HG03025 (cell line): ENCODE data around the gene GON4L.
"Not testable (repeated sequence)": the region's sequence is repeated elsewhere in the genome, so short reads cannot be mapped to it uniquely, and the experiment has no call there.

Experiments used
- ATAC-seq: cut with Tn5 transposase; IDR thresholded peaks from one replicate; pipeline ENCODE4 v1.9.1; 2021; ENCODE audit warnings: mild to moderate bottlenecking, moderate library complexity; ENCODE audit not compliant: unreplicated experiment, low FRiP score

GON4L gene

GRCh38 chr1:155873860-155874259, 16.8 kb upstream of the GON4L start:
- no peak for ATAC-seq

- ATAC-seq: no peak
Measured at GRCh38 chr1:155872527-155872926, 15.5 kb upstream of the GON4L start.

DNA sequence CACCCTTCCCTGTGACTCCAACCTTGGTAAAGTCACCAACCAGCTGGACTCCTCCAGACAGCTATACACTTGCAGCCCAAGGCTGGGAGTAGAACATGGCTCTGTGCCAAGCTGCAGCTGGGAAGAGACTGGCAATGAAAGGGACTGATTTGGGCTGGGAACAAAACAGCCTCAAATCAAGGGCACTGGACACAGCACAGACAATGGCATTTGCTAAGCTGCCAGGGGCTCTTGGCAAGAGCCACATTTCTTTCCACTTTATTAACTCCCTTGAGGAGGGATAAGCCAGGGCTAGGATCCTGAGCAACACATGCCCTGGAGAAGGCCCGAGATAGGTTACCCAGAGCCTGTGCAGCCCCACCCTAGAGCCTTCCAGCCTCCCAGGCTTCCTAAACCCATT, 14.4 kb upstream of the GON4L start:
- ATAC-seq: no peak

DNA sequence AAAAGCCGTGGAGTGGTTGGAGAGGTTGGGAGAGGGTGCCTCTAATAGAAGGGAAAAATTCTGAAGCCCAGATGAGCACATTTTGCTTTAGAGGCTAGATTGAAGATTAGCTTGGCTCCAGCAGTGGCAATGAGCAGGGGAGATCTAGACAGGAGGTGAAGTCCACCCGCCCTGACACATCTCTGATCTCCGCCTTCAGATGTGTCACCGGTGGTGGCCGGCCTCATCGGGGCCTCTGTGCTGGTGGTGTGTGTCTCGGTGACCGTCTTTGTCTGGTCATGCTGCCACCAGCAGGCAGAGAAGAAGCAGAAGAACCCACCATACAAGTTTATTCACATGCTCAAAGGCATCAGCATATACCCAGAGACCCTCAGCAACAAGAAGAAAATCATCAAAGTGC, 10.8 kb upstream of the GON4L start:
- no peak for ATAC-seq

DNA sequence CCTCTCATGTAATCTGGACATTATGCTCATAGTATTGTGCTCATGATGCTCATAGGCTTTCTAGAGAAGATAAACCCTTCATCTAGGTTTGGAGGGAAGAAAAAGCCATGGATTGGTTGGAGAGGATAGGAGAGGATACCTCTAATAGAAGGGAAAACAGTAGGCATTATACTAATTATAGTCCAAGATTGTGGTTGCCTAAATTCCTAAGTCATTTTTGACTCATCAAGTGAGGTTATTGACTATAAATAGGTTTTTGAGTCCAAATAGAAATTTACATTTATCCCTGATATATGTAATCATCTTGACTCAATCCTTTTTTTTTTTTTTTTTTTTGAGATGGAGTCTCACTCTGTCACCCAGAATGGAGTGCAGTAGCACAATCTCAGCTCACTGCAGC, 7.4 kb upstream of the GON4L start:
- ATAC-seq: no peak

DNA sequence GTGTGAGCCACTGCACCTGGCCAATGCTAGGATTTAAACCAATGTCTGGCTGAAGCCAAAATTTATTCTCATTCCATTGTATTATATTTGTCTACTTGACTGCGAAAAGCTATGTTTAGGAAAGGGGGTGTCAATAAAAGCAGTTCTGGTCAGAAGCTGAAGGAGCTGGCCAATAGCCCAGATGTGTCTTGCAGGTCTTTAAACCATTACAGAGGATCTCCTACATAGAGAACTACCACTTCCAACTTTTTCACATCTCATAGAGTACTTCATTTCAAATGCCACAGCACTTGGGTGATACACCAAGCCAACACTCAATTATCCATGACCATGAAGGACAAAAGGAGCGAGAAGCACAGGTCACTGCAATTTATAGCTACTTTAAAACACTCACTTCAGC, 4.9 kb upstream of the GON4L start:
- ATAC-seq: no peak

- no peak for ATAC-seq
Measured at GRCh38 chr1:155860970-155861510, 4.0 kb upstream of the GON4L start.

GRCh38 chr1:155859881-155860871, 3.2 kb upstream of the GON4L start:
- ATAC-seq: no peak

- peak; percentile 61 for ATAC-seq
Measured at GRCh38 chr1:155859234-155859829, 2.3 kb upstream of the GON4L start, which contains the start of gene SYT11. TSS of gene SYT11 (plus strand) at chr1:155859567. CDS start at chr1:155859762, 195 bp downstream.

DNA sequence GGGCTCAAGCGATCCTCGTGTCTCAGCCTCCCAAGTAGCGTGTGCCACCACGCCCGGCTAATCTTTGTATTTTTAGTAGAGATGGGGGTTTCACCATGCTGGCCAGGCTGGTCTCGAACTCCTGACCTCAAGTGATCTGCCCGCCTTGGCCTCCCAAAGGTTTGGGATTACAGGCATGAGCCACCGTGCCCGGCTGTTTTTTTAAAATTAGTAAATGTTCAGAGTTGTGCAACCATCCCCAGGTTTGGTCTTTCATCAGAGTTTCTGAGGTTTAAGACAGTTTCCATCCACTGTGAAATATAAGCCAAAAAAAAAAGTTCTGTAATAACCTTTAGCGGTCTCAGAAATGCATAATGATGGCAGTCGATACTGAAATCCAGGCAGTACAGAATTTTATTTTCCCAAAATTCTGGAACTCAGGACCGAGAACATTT, 1.8 kb upstream of the GON4L start:
- ATAC-seq: peak; percentile 1

DNA sequence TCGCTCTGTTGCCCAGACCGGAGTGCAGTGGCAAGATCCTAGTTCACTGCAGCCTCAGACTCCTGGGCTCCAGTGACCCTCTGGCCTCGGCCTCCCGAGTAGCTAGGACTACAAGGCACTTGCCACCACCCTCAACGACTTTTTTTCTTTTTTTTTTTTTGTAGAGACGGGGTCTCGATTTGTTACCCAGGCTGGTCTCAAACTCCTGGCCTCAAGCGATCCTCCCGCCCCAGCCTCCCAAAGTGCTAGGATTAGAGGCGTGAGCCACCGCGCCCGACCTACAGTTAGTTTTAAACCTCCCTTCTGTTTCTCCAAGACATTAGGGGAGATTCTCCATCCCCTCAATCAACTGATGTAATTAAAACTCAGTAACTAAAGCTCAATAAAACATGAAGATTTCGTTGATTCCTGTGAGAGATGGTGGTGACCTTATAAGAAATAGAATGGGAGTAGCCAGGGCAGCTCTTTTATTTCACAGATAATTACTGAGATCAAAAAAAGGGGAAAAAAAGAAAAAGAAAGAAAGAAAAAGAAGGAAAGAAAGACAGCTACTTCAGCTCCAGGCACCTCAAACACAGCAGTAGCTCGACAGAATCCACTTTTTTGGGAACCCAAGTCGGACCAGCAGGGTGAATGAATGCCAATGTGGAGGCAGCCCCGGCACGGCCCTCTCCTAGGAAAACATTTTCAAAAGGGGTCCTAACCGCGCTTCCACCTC, 598 bp downstream of the GON4L start:
- no peak for ATAC-seq

DNA sequence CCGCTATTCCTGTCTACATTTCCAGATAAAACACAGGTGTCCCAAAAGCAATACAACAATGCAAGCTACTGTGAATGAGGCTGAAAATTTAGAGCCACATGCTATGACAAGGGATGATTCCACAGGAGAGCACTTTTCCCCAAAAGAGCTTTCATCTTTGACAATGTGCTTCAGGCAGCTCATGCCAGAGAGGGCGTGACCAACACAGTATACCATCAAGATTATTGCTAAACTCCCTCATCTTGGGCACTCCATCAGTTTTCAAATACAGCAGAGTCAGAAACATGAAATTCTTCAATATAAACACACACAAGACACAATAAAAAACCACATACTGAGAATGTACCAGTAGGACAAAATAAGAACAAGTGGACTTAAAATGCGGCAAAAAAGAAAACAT, 6.7 kb downstream of the GON4L start:
- no peak for ATAC-seq

GRCh38 chr1:155847823-155848529, 9.0 kb downstream of the GON4L start:
- ATAC-seq: no peak

- ATAC-seq: no peak
Measured at GRCh38 chr1:155844860-155845421, 12.1 kb downstream of the GON4L start.

DNA sequence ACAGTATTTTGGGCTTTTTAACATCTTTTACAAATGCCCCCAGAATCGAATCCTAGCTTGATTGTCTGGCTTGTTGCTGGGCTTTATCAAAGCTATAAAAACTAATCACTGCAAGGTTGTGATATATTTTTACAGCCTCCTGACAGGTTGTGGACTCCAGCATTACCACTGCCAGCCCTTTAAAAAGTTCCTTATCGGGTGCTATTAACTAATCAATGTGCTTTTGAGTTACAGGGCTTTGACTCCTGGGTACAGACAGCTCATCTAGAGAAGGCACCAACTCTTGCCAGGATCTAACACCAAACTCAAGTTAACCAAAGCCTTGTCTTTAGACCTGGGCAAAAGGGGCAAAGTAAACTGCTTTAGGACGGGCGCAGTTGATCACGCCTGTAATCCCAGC, 16.6 kb downstream of the GON4L start:
- ATAC-seq: no peak

- no peak for ATAC-seq
Measured at GRCh38 chr1:155835548-155835947, 21.5 kb downstream of the GON4L start.

DNA sequence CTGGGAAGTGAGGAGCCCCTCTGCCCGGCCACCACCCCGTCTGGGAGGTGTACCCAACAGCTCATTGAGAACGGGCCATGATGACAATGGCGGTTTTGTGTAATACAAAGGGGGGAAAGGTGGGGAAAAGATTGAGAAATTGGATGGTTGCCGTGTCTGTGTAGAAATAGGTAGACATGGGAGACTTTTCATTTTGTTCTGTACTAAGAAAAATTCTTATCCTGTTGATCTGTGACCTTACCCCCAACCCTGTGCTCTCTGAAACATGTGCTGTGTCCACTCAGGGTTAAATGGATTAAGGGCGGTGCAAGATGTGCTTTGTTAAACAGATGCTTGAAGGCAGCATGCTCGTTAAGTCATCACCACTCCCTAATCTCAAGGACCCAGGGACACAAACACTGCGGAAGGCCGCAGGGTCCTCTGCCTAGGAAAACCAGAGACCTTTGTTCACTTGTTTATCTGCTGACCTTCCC, 22.1 kb downstream of the GON4L start:
- ATAC-seq: not testable (repeated sequence)

DNA sequence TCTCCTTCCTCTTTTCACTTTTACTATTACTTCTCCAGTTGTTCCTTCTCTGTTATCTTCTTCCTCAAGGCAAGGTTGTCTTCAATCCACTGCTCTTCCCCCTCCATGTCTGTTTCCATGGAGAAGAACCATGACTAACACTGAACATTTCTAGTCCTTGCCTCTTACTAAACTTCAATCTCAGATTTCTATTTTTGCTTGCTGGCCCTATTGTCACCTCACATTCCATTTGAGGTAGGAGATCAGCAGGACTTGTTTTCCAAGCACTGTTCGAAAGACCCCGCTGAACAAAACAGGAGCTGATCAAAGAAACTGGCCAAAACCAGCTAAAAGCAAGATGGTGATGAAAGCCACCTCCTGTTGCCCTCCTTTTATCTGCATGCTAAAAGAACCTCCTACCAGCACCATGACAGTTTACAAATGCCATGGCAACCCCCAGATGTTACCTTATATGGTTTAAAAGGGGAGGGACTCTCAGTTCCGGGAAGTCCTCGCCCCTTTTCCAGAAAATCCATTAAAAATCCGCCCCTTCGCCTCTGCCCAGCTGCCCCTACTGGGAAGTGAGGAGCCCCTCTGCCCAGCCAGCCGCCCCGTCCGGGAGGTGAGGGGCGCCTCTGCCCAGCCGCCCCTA, 22.6 kb downstream of the GON4L start:
- no peak for ATAC-seq

DNA sequence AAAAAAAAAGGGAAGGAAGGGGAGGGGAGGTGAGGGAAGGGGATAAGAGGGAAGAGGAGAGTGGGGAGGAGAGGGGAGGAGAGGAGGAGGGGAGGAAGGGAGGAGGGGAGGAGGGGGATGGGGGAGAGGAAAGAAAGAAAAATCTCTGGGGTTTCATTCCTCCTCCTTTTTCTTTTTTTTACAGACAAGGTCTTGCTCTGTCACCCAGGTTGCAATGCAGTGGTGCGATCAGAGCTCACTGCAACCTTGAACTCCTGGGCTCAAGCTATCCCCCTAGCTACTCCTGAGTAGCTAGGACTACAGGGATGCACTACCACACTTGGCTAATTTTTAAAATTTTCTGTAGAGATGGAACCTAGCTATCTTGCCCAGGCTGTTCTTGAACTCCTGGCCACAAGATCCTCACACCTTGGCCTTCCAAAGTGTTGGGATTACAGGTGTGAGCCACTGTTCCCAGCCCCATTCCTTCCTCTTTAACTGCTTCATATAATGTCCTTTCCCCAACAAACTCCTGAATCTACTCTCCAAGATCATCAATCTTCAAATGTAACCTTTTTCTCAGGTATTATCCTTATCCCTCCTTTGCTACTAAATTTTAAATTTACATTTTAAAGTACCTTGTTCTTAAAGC, 23.2 kb downstream of the GON4L start:
- ATAC-seq: no peak
